ENCODE data around the gene SIGLECL1. TPM values are rescaled to one million over a fixed set of nuclear protein-coding genes. Genes with fewer than 3 reads are reported as not detected.

Gene SIGLECL1
- total RNA-seq, 1 experiment from 2014 or later: not detected

GRCh38 chr19:51256155-51256625 lies 5.3 kb downstream of the SIGLECL1 start:
- no peak for ATAC-seq
- H3K9me3 Mint-ChIP-seq: peaks cover 12% of the 10 kb centered on the region
- DNase-seq (ENCODE audit: low spot score): no peak
- H3K27me3 Mint-ChIP-seq (ENCODE audit: low read depth): no peaks in the 10 kb centered on the region; the same call in 1 of the 2 replicates
- H3K4me3 Mint-ChIP-seq: no peak overlapping the region
- peaks cover 14% of the 10 kb centered on the region for H3K4me1 Mint-ChIP-seq
- ChIA-PET POLR2A (no interaction called here), CTCF (no interaction called here)
- TF ChIP-seq ZNF232 (CRISPR knock-in tag; IDR thresholded peaks at IDR 0.05) (no peak), FOXP1 (CRISPR knock-in tag; IDR thresholded peaks at IDR 0.05; ENCODE audit: borderline replicate concordance) (no peak), NFE2L1 (CRISPR knock-in tag; IDR thresholded peaks at IDR 0.05) (no peak), ZNF281 (CRISPR knock-in tag; IDR thresholded peaks at IDR 0.05) (no peak), IRF2 (CRISPR knock-in tag; IDR thresholded peaks at IDR 0.05; ENCODE audit: borderline replicate concordance, low read depth) (no peak), NR2C2 (CRISPR knock-in tag; IDR thresholded peaks at IDR 0.05) (no peak), GTF2I (CRISPR knock-in tag; conservative IDR thresholded peaks at IDR 0.05) (no peak), TP53 (CRISPR knock-in tag; IDR thresholded peaks at IDR 0.05) (no peak), E2F5 (CRISPR knock-in tag; IDR thresholded peaks at IDR 0.05) (no peak), ZNF263 (CRISPR knock-in tag; IDR thresholded peaks at IDR 0.05; ENCODE audit: low read depth) (no peak), STAT6 (CRISPR knock-in tag; conservative IDR thresholded peaks at IDR 0.05; ENCODE audit: low read depth) (no peak), CREM (CRISPR knock-in tag; IDR thresholded peaks at IDR 0.05) (no peak)
- TF ChIP-seq, protein P1, sequence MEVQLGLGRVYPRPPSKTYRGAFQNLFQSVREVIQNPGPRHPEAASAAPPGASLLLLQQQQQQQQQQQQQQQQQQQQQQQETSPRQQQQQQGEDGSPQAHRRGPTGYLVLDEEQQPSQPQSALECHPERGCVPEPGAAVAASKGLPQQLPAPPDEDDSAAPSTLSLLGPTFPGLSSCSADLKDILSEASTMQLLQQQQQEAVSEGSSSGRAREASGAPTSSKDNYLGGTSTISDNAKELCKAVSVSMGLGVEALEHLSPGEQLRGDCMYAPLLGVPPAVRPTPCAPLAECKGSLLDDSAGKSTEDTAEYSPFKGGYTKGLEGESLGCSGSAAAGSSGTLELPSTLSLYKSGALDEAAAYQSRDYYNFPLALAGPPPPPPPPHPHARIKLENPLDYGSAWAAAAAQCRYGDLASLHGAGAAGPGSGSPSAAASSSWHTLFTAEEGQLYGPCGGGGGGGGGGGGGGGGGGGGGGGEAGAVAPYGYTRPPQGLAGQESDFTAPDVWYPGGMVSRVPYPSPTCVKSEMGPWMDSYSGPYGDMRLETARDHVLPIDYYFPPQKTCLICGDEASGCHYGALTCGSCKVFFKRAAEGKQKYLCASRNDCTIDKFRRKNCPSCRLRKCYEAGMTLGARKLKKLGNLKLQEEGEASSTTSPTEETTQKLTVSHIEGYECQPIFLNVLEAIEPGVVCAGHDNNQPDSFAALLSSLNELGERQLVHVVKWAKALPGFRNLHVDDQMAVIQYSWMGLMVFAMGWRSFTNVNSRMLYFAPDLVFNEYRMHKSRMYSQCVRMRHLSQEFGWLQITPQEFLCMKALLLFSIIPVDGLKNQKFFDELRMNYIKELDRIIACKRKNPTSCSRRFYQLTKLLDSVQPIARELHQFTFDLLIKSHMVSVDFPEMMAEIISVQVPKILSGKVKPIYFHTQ (CRISPR knock-in tag; IDR thresholded peaks at IDR 0.05): no peak
- TF ChIP-seq, protein P2, sequence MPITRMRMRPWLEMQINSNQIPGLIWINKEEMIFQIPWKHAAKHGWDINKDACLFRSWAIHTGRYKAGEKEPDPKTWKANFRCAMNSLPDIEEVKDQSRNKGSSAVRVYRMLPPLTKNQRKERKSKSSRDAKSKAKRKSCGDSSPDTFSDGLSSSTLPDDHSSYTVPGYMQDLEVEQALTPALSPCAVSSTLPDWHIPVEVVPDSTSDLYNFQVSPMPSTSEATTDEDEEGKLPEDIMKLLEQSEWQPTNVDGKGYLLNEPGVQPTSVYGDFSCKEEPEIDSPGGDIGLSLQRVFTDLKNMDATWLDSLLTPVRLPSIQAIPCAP (CRISPR knock-in tag; IDR thresholded peaks at IDR 0.05): no peak
- TF ChIP-seq, protein P3, sequence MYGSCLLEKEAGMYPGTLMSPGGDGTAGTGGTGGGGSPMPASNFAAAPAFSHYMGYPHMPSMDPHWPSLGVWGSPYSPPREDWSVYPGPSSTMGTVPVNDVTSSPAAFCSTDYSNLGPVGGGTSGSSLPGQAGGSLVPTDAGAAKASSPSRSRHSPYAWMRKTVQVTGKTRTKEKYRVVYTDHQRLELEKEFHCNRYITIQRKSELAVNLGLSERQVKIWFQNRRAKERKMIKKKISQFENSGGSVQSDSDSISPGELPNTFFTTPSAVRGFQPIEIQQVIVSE (CRISPR knock-in tag; IDR thresholded peaks at IDR 0.05; ENCODE audit: borderline replicate concordance): no peak
- TF ChIP-seq, protein P4, sequence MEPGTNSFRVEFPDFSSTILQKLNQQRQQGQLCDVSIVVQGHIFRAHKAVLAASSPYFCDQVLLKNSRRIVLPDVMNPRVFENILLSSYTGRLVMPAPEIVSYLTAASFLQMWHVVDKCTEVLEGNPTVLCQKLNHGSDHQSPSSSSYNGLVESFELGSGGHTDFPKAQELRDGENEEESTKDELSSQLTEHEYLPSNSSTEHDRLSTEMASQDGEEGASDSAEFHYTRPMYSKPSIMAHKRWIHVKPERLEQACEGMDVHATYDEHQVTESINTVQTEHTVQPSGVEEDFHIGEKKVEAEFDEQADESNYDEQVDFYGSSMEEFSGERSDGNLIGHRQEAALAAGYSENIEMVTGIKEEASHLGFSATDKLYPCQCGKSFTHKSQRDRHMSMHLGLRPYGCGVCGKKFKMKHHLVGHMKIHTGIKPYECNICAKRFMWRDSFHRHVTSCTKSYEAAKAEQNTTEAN (CRISPR knock-in tag; IDR thresholded peaks at IDR 0.05): no peak
- no peak overlapping the region for H3K27ac Mint-ChIP-seq
- H3K36me3 Mint-ChIP-seq: peaks cover 3% of the 10 kb centered on the region; the same call in 1 of the 2 replicates

Measured in WTC11 (cell line).